Measurements from ENCODE around the gene TEX2.
A peak's percentile ranks its signal among the peaks of the same experiment; 100 is the strongest.

TEX2 gene

GRCh38 chr17:64135000-64135399, 128.1 kb downstream of the TEX2 start:
- Histone ChIP-seq H3K79me2 (ENCODE audit: insufficient read depth, low read length) (no peaks in the 10 kb centered on the region), H3K9me3 (ENCODE audit: low read length) (no peaks in the 10 kb centered on the region), H3K9me2 (ENCODE audit: low read depth, low read length) (no peaks in the 10 kb centered on the region), H3K27ac (ENCODE audit: low read depth, low read length, poor library complexity, severe bottlenecking) (no peak overlapping the region), H3K36me3 (ENCODE audit: insufficient read depth, low read length) (no peaks in the 10 kb centered on the region), H3F3A (ENCODE audit: insufficient read depth, low read length) (no peaks in the 10 kb centered on the region), H3K27me3 (ENCODE audit: insufficient read depth, low read length) (no peaks in the 10 kb centered on the region), H3K4me1 (ENCODE audit: insufficient read depth, low read length, severe bottlenecking) (peaks cover 8% of the 10 kb centered on the region), H4K20me1 (ENCODE audit: insufficient read depth, low read length) (no peaks in the 10 kb centered on the region), H2AFZ (ENCODE audit: low read length) (no peak overlapping the region), H3K9ac (ENCODE audit: low read length) (no peak overlapping the region), H3K4me2 (ENCODE audit: low read length) (no peak overlapping the region), H3K4me3 (ENCODE audit: low read depth, low read length, poor library complexity, severe bottlenecking) (no peak overlapping the region)
- no peak for TF ChIP-seq EZH2 (IDR thresholded peaks at IDR 0.05; ENCODE audit: borderline replicate concordance, low read length)
- no peak for TF ChIP-seq CTCF (IDR thresholded peaks at IDR 0.05; ENCODE audit: low read length)

GRCh38 chr17:64134216-64134970, 128.7 kb downstream of the TEX2 start:
- Histone ChIP-seq H3K9me3 (ENCODE audit: low read length) (no peaks in the 10 kb centered on the region), H3K27ac (ENCODE audit: low read depth, low read length, poor library complexity, severe bottlenecking) (no peak overlapping the region), H3K79me2 (ENCODE audit: insufficient read depth, low read length) (no peaks in the 10 kb centered on the region), H3F3A (ENCODE audit: insufficient read depth, low read length) (no peaks in the 10 kb centered on the region), H3K9ac (ENCODE audit: low read length) (no peak overlapping the region), H3K4me1 (ENCODE audit: insufficient read depth, low read length, severe bottlenecking) (peaks cover 10% of the 10 kb centered on the region), H3K9me2 (ENCODE audit: low read depth, low read length) (no peaks in the 10 kb centered on the region), H3K36me3 (ENCODE audit: insufficient read depth, low read length) (no peaks in the 10 kb centered on the region), H3K27me3 (ENCODE audit: insufficient read depth, low read length) (no peaks in the 10 kb centered on the region), H2AFZ (ENCODE audit: low read length) (no peak overlapping the region), H4K20me1 (ENCODE audit: insufficient read depth, low read length) (no peaks in the 10 kb centered on the region), H3K4me2 (ENCODE audit: low read length) (no peak overlapping the region), H3K4me3 (ENCODE audit: low read depth, low read length, poor library complexity, severe bottlenecking) (no peak overlapping the region)
- TF ChIP-seq EZH2 (IDR thresholded peaks at IDR 0.05; ENCODE audit: borderline replicate concordance, low read length) (no peak), CTCF (IDR thresholded peaks at IDR 0.05; ENCODE audit: low read length) (no peak)

- H3K27ac ChIP-seq (ENCODE audit: low read depth, low read length, poor library complexity, severe bottlenecking), result no peak overlapping the region
Measured at GRCh38 chr17:64133546-64134215, 129.4 kb downstream of the TEX2 start.

More at GRCh38 chr17:64133546-64134215, 129.4 kb downstream of the TEX2 start:
- Histone ChIP-seq H3K36me3 (ENCODE audit: insufficient read depth, low read length) (no peaks in the 10 kb centered on the region), H3K9ac (ENCODE audit: low read length) (no peak overlapping the region), H3K4me1 (ENCODE audit: insufficient read depth, low read length, severe bottlenecking) (peaks cover 17% of the 10 kb centered on the region), H3K9me2 (ENCODE audit: low read depth, low read length) (no peaks in the 10 kb centered on the region), H3K4me3 (ENCODE audit: low read depth, low read length, poor library complexity, severe bottlenecking) (no peak overlapping the region), H3F3A (ENCODE audit: insufficient read depth, low read length) (no peaks in the 10 kb centered on the region), H3K79me2 (ENCODE audit: insufficient read depth, low read length) (no peaks in the 10 kb centered on the region), H2AFZ (ENCODE audit: low read length) (no peak overlapping the region), H4K20me1 (ENCODE audit: insufficient read depth, low read length) (no peaks in the 10 kb centered on the region), H3K9me3 (ENCODE audit: low read length) (no peaks in the 10 kb centered on the region), H3K27me3 (ENCODE audit: insufficient read depth, low read length) (no peaks in the 10 kb centered on the region), H3K4me2 (ENCODE audit: low read length) (no peak overlapping the region)
- TF ChIP-seq EZH2 (IDR thresholded peaks at IDR 0.05; ENCODE audit: borderline replicate concordance, low read length) (no peak), CTCF (IDR thresholded peaks at IDR 0.05; ENCODE audit: low read length) (peak; percentile 73)

Measured in OCI-LY1 (cell line).